GM19043 (cell line): ENCODE results near the gene NRN1L.
"Not testable (repeated sequence)": the region's sequence is repeated elsewhere in the genome, so short reads cannot be mapped to it uniquely, and the experiment has no call there.

Experiments used
- ATAC-seq: cut with Tn5 transposase; IDR thresholded peaks from one replicate; pipeline ENCODE4 v1.9.1; 2021; ENCODE audit warnings: low read depth; ENCODE audit not compliant: unreplicated experiment

The NRN1L gene

GRCh38 chr16:67860589-67861398 is 23.9 kb upstream of the NRN1L start:
- ATAC-seq, result no peak

DNA sequence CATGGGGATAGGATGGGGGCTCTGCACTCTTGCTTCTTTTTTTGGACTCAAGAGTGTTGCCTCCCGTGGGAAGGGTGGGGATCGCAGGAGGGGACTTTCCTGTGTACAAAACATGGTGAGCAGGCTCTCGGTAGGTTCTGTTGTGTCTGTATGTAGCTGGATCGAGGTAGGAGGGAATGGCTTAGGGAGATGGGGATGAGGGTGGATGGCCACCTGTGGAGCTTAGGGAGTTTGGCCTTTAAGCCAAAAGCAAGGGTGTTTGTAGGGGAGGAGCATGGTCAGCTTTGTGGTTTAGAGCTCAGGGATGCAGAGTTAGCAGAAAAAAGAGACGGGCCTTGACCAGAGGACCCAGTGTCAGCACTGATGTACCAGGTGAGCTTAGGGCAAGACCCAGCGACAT is 22.8 kb upstream of the NRN1L start:
- ATAC-seq, result no peak

- no peak for ATAC-seq
These were observed 21.8 kb upstream of the NRN1L start for GRCh38 chr16:67862623-67863583.

- ATAC-seq, result not testable (repeated sequence)
These were observed 20.6 kb upstream of the NRN1L start for GRCh38 chr16:67864044-67864443.

DNA sequence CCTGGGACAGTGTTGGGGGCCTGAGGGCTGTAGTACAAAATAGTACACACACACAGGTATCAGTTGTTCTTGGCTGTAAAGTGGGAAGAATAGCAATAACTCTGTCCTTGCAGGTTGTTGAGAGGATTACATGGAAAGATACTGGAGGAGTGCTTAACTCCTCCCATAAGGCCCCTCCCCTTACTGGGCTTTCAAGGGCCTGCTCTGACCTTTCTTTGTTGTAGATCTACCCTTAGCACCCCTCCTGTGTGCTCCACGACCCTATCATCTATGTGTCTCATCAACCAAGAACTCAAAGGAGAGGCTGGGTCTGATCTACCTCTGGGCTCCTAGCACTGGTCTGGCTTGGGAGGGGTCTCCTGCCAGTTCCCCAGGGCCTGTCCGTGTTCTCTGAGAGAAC is 20.1 kb upstream of the NRN1L start:
- no peak for ATAC-seq

DNA sequence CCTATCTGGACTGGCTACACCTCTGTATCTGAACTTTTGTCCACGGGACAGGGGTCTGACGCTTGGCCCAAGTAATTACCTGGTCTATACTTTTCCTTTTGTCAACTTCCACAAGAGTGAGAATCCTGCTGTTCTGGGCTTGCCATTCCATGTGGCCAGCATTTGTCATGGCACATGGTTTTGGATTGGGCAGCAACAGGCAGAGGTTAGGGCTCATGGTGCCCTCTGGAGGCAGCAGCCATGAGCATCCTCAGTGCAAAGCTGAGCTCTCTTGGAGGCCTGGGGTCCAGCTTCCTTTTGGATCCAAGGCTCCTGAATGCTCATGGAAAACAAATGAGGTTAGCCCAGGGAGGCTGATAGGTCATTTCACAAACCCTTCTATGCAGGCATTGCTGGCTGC is 19.4 kb upstream of the NRN1L start:
- ATAC-seq, result no peak

- no peak for ATAC-seq
These were observed 16.4 kb upstream of the NRN1L start for GRCh38 chr16:67868290-67868689.

GRCh38 chr16:67869653-67870052 is 15.0 kb upstream of the NRN1L start:
- no peak for ATAC-seq

- no peak for ATAC-seq
These were observed 13.4 kb upstream of the NRN1L start for GRCh38 chr16:67871256-67871655.

GRCh38 chr16:67872131-67872630 is 12.5 kb upstream of the NRN1L start:
- ATAC-seq, result no peak

- ATAC-seq, result peak; percentile 79
These were observed 11.9 kb upstream of the NRN1L start, which contains the start of gene EDC4 for GRCh38 chr16:67872631-67873434. Gene EDC4, plus strand, starts transcription at chr16:67873052. Its CDS starts 210 bp downstream, at chr16:67873262.

DNA sequence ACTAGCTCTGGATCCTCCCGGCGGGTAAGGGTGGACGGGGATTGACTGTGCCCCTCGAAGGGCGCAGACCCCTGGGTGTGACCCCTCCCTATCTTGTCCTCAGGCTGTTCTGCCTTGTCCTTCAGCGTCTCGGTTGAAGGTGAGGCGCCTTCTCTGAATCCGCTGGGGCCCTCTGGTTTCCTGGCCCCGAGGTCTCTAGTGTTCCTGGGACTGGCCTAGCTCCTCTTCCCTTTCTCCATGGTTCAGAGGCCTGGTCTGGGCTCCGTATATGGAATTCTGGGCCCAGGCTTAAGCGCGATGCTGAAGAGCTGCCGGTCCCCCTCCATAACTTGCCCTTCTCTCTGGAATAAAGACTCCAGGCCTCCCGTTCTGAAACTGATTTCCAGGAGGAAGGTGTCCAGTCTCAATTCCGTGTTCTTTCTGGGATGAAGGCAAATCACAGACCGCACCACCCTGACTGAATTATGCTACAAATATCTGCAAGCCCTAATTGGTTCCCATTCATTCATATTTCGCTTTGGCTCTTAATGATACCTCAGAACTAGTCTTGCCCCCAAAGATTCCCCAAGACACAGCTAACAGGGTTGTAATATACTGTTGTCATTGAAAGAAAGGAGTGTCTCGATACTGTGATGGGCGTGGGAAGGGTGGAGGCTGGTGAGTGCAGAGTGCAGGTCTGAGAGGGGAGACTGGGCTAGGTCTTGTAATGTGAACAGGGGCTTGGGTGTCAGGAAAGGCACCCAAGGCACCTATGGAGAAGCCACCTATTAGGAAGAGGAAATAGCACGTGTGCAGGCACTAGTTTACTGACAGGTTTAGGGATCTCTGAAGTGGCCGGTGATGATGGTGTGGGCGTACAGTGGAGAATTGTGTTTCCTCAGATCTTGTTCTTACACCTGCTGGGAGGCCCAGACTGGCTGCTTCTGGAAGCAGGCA is 11.0 kb upstream of the NRN1L start:
- no peak for ATAC-seq

DNA sequence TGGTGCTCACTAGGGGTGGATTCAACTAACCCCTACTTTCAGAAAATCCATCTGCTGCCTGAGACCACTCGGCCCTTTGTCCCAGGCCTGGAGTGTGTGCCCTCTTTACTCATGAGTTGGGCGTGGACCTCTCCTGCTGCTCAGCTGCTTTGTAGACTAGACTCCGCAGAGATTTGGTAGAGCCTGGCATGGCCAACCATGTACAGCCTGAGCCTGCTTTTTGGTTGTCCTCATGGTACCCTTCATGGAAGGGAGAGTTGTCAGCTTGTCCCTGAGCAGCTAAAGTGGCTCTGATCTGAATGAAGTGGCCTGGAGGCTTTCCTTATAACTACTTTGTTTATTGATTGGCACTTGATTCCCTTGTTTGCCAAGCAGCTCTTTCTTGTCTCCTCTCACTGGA is 10.3 kb upstream of the NRN1L start:
- no peak for ATAC-seq

GRCh38 chr16:67877064-67877463 is 7.6 kb upstream of the NRN1L start:
- no peak for ATAC-seq

- ATAC-seq, result no peak
These were observed 6.5 kb upstream of the NRN1L start for GRCh38 chr16:67878232-67878631.

- no peak for ATAC-seq
These were observed 5.8 kb upstream of the NRN1L start for GRCh38 chr16:67878846-67879245.

DNA sequence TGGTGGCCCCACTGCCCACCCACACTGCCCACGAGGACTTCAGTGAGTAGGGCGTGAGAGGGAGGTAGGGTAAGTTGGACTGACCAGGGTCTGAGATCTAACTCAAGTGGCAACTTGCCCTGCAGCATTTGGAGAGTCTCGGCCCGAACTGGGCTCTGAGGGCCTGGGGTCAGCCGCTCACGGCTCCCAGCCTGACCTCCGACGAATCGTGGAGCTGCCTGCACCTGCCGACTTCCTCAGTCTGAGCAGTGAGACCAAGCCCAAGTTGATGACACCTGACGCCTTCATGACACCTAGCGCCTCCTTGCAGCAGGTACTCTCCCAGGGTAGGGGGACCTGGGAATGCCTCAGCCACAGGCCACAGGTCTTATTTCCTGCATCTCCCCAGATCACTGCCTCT is 5.2 kb upstream of the NRN1L start:
- no peak for ATAC-seq

GRCh38 chr16:67879936-67880335 is 4.7 kb upstream of the NRN1L start:
- ATAC-seq, result no peak

DNA sequence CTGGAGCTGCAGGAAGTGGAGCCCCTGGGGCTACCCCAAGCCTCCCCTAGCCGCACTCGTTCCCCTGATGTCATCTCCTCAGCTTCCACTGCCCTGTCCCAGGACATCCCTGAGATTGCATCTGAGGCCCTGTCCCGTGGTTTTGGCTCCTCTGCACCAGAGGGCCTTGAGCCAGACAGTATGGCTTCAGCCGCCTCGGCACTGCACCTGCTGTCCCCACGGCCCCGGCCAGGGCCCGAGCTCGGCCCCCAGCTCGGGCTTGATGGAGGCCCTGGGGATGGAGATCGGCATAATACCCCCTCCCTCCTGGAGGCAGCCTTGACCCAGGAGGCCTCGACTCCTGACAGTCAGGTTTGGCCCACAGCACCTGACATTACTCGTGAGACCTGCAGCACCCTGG is 4.1 kb upstream of the NRN1L start:
- ATAC-seq, result no peak
